Right lobe of liver (tissue), 4 donors: ENCODE data around the gene PRDM16.

ENCODE experiments used
- CTCF ChIP-seq, 4 donors: fragments of 200-600 bp in 3 of 4; fragments of 450-650 bp in 1 of 4; IDR thresholded peaks; one replicate each; pipeline versions ENCODE4 v1.5.1 to v1.8.0; 2016 to 2022; ENCODE audit warnings: antibody characterized with exemption in 4 of 4, mild to moderate bottlenecking in 2 of 4
- POLR2A ChIP-seq: fragments of 450-650 bp; IDR thresholded peaks from one replicate; pipeline ENCODE4 v1.6.1; 2017; ENCODE audit warnings: antibody characterized with exemption, mild to moderate bottlenecking
- donor health status: DM: no; HTN: no; CAD: no.
- donor health status: DM: no; HTN: no; CAD: no.
- donor health status: DM: no; HTN: yes; CAD: no.

- TF ChIP-seq CTCF (IDR thresholded peaks at IDR 0.05) (no peak), POLR2A (no peak)
These were observed 73.2 kb downstream of the PRDM16 start for GRCh38 chr1:3142236-3142635.
